Measurements from ENCODE around the gene TRMT5.
A peak's percentile ranks its signal among the peaks of the same experiment; 100 is the strongest.

Gene TRMT5

GRCh38 chr14:60964904-60965303 lies 16.0 kb downstream of the TRMT5 start:
- no peak for DNase-seq (ENCODE audit: low spot score)

- no peak for DNase-seq (ENCODE audit: low spot score)
Measured at GRCh38 chr14:60963761-60964160, 17.1 kb downstream of the TRMT5 start.

- DNase-seq (ENCODE audit: low spot score) = no peak
Measured at GRCh38 chr14:60958146-60958545, 22.7 kb downstream of the TRMT5 start.

- no peak for DNase-seq (ENCODE audit: low spot score)
Measured at GRCh38 chr14:60956632-60957031, 24.2 kb downstream of the TRMT5 start.

GRCh38 chr14:60956202-60956601 lies 24.7 kb downstream of the TRMT5 start:
- no peak for DNase-seq (ENCODE audit: low spot score)

GRCh38 chr14:60951776-60952435 lies 29.0 kb downstream of the TRMT5 start:
- peak; percentile 36 for DNase-seq (ENCODE audit: low spot score)

GRCh38 chr14:60946773-60947172 lies 34.1 kb downstream of the TRMT5 start:
- no peak for DNase-seq (ENCODE audit: low spot score)

GRCh38 chr14:60945984-60946383 lies 34.9 kb downstream of the TRMT5 start:
- DNase-seq (ENCODE audit: low spot score) = no peak

- DNase-seq (ENCODE audit: low spot score) = no peak
Measured at GRCh38 chr14:60944204-60944603, 36.7 kb downstream of the TRMT5 start.

GRCh38 chr14:60943637-60944032 lies 37.2 kb downstream of the TRMT5 start:
- no peak for DNase-seq (ENCODE audit: low spot score)

- DNase-seq (ENCODE audit: low spot score) = no peak
Measured at GRCh38 chr14:60935319-60935718, 45.6 kb downstream of the TRMT5 start.

- DNase-seq (ENCODE audit: low spot score) = no peak
Measured at GRCh38 chr14:60933920-60934655, 46.8 kb downstream of the TRMT5 start.

GRCh38 chr14:60931218-60931617 lies 49.7 kb downstream of the TRMT5 start:
- DNase-seq (ENCODE audit: low spot score) = no peak

- DNase-seq (ENCODE audit: low spot score) = no peak
Measured at GRCh38 chr14:60926002-60926401, 54.9 kb downstream of the TRMT5 start.

GRCh38 chr14:60925286-60925685 lies 55.6 kb downstream of the TRMT5 start:
- DNase-seq (ENCODE audit: low spot score) = no peak

- no peak for DNase-seq (ENCODE audit: low spot score)
Measured at GRCh38 chr14:60922050-60922449, 58.8 kb downstream of the TRMT5 start.

Data from AG20443 (cell line).